Duodenal mucosa (tissue), 2 donors: ENCODE results near the gene MAGI1.

ENCODE experiments used
- H3K27ac ChIP-seq: one replicate; pipeline ENCODE4 v1.7.0; 2013; ENCODE audit warnings: low read depth, low read length
- H3K27me3 ChIP-seq, 2 donors: one replicate each; pipeline ENCODE4 v1.7.0; 2013; ENCODE audit warnings: low read length in 2 of 2, control low read depth in 1 of 2; ENCODE audit not compliant: insufficient read depth in 2 of 2, control insufficient read depth in 1 of 2
- H3K36me3 ChIP-seq, 2 donors: one replicate each; pipeline ENCODE4 v1.7.0; 2013; ENCODE audit warnings: low read length in 2 of 2, control low read depth in 1 of 2; ENCODE audit not compliant: insufficient read depth in 2 of 2, control insufficient read depth in 1 of 2
- H3K4me1 ChIP-seq, 2 donors: one replicate each; pipeline ENCODE4 v1.7.0; 2013; ENCODE audit warnings: low read length in 2 of 2, control low read depth in 1 of 2; ENCODE audit not compliant: insufficient read depth in 2 of 2, control insufficient read depth in 1 of 2
- H3K4me3 ChIP-seq, 2 donors: one replicate each; pipeline ENCODE4 v1.7.0; 2013; ENCODE audit warnings: low read length in 2 of 2, low read depth in 1 of 2
- H3K9ac ChIP-seq, 2 donors: one replicate each; pipeline ENCODE4 v1.7.0; 2013; ENCODE audit warnings: low read length in 2 of 2, low read depth in 1 of 2
- H3K9me3 ChIP-seq, 2 donors: one replicate each; pipeline ENCODE4 v1.7.0; 2013; ENCODE audit warnings: low read length in 2 of 2, control low read depth in 1 of 2; ENCODE audit not compliant: control insufficient read depth in 1 of 2

Gene MAGI1

GRCh38 chr3:65660000-65660598 is 378.6 kb downstream of the MAGI1 start:
- Histone ChIP-seq H3K4me3 (no peak overlapping the region), H3K4me1 (no peaks in the 10 kb centered on the region), H3K27me3 (no peaks in the 10 kb centered on the region), H3K9ac (no peak overlapping the region), H3K9me3 (no peaks in the 10 kb centered on the region), H3K36me3 (no peaks in the 10 kb centered on the region), H3K27ac (no peak overlapping the region)

- Histone ChIP-seq H3K4me1 (no peaks in the 10 kb centered on the region), H3K4me3 (no peak overlapping the region), H3K36me3 (no peaks in the 10 kb centered on the region), H3K27ac (no peak overlapping the region), H3K9ac (no peak overlapping the region), H3K9me3 (no peaks in the 10 kb centered on the region), H3K27me3 (no peaks in the 10 kb centered on the region)
These were observed 379.3 kb downstream of the MAGI1 start for GRCh38 chr3:65659396-65659795.

- H3K4me1 ChIP-seq: no peaks in the 10 kb centered on the region
- H3K4me3 ChIP-seq: no peak overlapping the region
- H3K27me3 ChIP-seq: no peaks in the 10 kb centered on the region
- H3K9me3 ChIP-seq: no peaks in the 10 kb centered on the region
- no peak overlapping the region for H3K9ac ChIP-seq
- H3K27ac ChIP-seq: no peak overlapping the region
- H3K36me3 ChIP-seq: no peaks in the 10 kb centered on the region
These were observed 380.3 kb downstream of the MAGI1 start for GRCh38 chr3:65658401-65658800.

- Histone ChIP-seq H3K27ac (no peak overlapping the region), H3K27me3 (no peaks in the 10 kb centered on the region), H3K9ac (no peak overlapping the region), H3K9me3 (peaks cover 4 to 6% of the 10 kb centered on the region in 2 donors), H3K4me3 (no peak overlapping the region), H3K36me3 (no peaks in the 10 kb centered on the region), H3K4me1 (no peaks in the 10 kb centered on the region)
These were observed 383.7 kb downstream of the MAGI1 start for GRCh38 chr3:65655061-65655460.

GRCh38 chr3:65653731-65654130 is 385.0 kb downstream of the MAGI1 start:
- no peaks in the 10 kb centered on the region for H3K36me3 ChIP-seq
- H3K27ac ChIP-seq: no peak overlapping the region
- no peaks in the 10 kb centered on the region for H3K4me1 ChIP-seq
- H3K9me3 ChIP-seq: peaks cover 5 to 7% of the 10 kb centered on the region in 2 donors
- H3K4me3 ChIP-seq: no peak overlapping the region
- no peak overlapping the region for H3K9ac ChIP-seq
- H3K27me3 ChIP-seq: no peaks in the 10 kb centered on the region

- no peak overlapping the region for H3K4me3 ChIP-seq
- no peak overlapping the region for H3K9ac ChIP-seq
- no peak overlapping the region for H3K27ac ChIP-seq
- peaks cover 5 to 25% of the 10 kb centered on the region in 2 donors for H3K9me3 ChIP-seq
- no peaks in the 10 kb centered on the region for H3K4me1 ChIP-seq
- H3K36me3 ChIP-seq: no peaks in the 10 kb centered on the region
- no peaks in the 10 kb centered on the region for H3K27me3 ChIP-seq
These were observed 388.5 kb downstream of the MAGI1 start for GRCh38 chr3:65650247-65650646.

GRCh38 chr3:65647369-65647768 is 391.3 kb downstream of the MAGI1 start:
- Histone ChIP-seq H3K36me3 (no peaks in the 10 kb centered on the region), H3K4me1 (no peaks in the 10 kb centered on the region), H3K4me3 (no peak overlapping the region), H3K27ac (no peak overlapping the region), H3K9me3 (peaks cover 5 to 25% of the 10 kb centered on the region in 2 donors), H3K27me3 (no peaks in the 10 kb centered on the region), H3K9ac (no peak overlapping the region)

- H3K27ac ChIP-seq: no peak overlapping the region
- H3K9me3 ChIP-seq: peaks cover 0 to 18% of the 10 kb centered on the region in 2 donors
These were observed 395.8 kb downstream of the MAGI1 start for GRCh38 chr3:65642883-65643282.

GRCh38 chr3:65641777-65642176 is 396.9 kb downstream of the MAGI1 start:
- no peak overlapping the region for H3K27ac ChIP-seq
- no peaks in the 10 kb centered on the region for H3K27me3 ChIP-seq

More at GRCh38 chr3:65642883-65643282, 395.8 kb downstream of the MAGI1 start:
- Histone ChIP-seq H3K4me1 (no peaks in the 10 kb centered on the region), H3K27me3 (no peaks in the 10 kb centered on the region), H3K4me3 (no peak overlapping the region), H3K36me3 (no peaks in the 10 kb centered on the region), H3K9ac (no peak overlapping the region)

GRCh38 chr3:65641045-65641444 is 397.7 kb downstream of the MAGI1 start:
- no peak overlapping the region for H3K9ac ChIP-seq
- H3K27me3 ChIP-seq: no peaks in the 10 kb centered on the region
- H3K27ac ChIP-seq: no peak overlapping the region
- no peak overlapping the region for H3K4me3 ChIP-seq
- no peaks in the 10 kb centered on the region for H3K9me3 ChIP-seq
- peaks cover 0 to 4% of the 10 kb centered on the region in 2 donors for H3K4me1 ChIP-seq
- no peaks in the 10 kb centered on the region for H3K36me3 ChIP-seq

More at GRCh38 chr3:65641777-65642176, 396.9 kb downstream of the MAGI1 start:
- Histone ChIP-seq H3K36me3 (no peaks in the 10 kb centered on the region), H3K4me3 (no peak overlapping the region), H3K9ac (no peak overlapping the region), H3K9me3 (peaks cover 0 to 6% of the 10 kb centered on the region in 2 donors), H3K4me1 (no peaks in the 10 kb centered on the region)
